HepG2 (cell line): ENCODE results near the gene DOK1. TPM values are rescaled to one million over a fixed set of nuclear protein-coding genes. Genes with fewer than 3 reads are reported as not detected.

Experiments
- BCL6 ChIP-seq: IDR thresholded peaks from 2 replicates; pipeline ENCODE4 v1.6.1; 2016; ENCODE audit warnings: missing genetic modification reagents, missing compliant biosample characterization
- GATAD2A ChIP-seq: IDR thresholded peaks from 2 replicates; pipeline ENCODE4 v1.6.1; 2016
- JARID2 ChIP-seq: sonication (generic); formaldehyde crosslinking; IDR thresholded peaks from 2 replicates; pipeline ENCODE4 v1.8.1; 2023; ENCODE audit warnings: missing genetic modification reagents, inconsistent platforms; ENCODE audit not compliant: insufficient replicate concordance
- KAT8 ChIP-seq: IDR thresholded peaks from 2 replicates; pipeline ENCODE4 v1.6.1; 2016; ENCODE audit warnings: missing genetic modification reagents, missing compliant biosample characterization
- MED1 ChIP-seq: sonication (generic); formaldehyde crosslinking; IDR thresholded peaks from 2 replicates; pipeline ENCODE4 v1.4.0; 2020; ENCODE audit warnings: missing genetic modification reagents
- ZBTB21 ChIP-seq: sonication (generic); formaldehyde crosslinking; IDR thresholded peaks from 2 replicates; pipeline ENCODE4 v1.4.0; 2020; ENCODE audit warnings: missing genetic modification reagents
- ZNF225 ChIP-seq: sonication (generic); formaldehyde crosslinking; IDR thresholded peaks from 2 replicates; pipeline ENCODE4 v1.4.0; 2020; ENCODE audit warnings: mild to moderate bottlenecking, missing genetic modification reagents
- ZNF772 ChIP-seq: sonication (generic); formaldehyde crosslinking; IDR thresholded peaks from 2 replicates; pipeline ENCODE4 v1.5.0; 2020; ENCODE audit warnings: mild to moderate bottlenecking, missing genetic modification reagents
- polyA plus RNA-seq, 8 experiments: library from polyadenylated mRNA; depleted of rRNA in 3 of 8; stranded (reverse) in 7 of 8; unstranded in 1 of 8; fragments of >200 nt; fragmentation: Illumina TruSeq in 4 of 8; extraction: Trizol in 4 of 8; gene quantifications; 2 replicates each; pipeline versions ENCODE4 v1.2.1 to v1.2.3, GENCODE V29; 2011 to 2016; ENCODE audit warnings: low read depth in 4 of 8, missing spikeins in 1 of 8, mixed read lengths in 1 of 8; ENCODE audit not compliant: insufficient read depth in 1 of 8
- total RNA-seq, 5 experiments: library from RNA; depleted of rRNA; stranded (reverse); fragments of >200 nt; fragmentation: Illumina TruSeq; extraction: Trizol; gene quantifications; 2 replicates each; pipeline ENCODE4 v1.2.3, GENCODE V29; 2016; ENCODE audit warnings: low read depth in 1 of 5
- TF ChIP-seq, protein P1 (sequence below): sonication (generic); formaldehyde crosslinking; IDR thresholded peaks from 2 replicates; pipeline ENCODE4 v1.4.0; 2020; ENCODE audit warnings: missing genetic modification reagents
- TF ChIP-seq, protein P2 (sequence below): sonication (generic); formaldehyde crosslinking; IDR thresholded peaks from 2 replicates; pipeline ENCODE4 v1.9.0; 2021; ENCODE audit warnings: missing genetic modification reagents, borderline replicate concordance
- TF ChIP-seq, protein P3 (sequence below): sonication (generic); formaldehyde crosslinking; conservative IDR thresholded peaks from 2 replicates; pipeline ENCODE4 v1.4.0; 2020; ENCODE audit warnings: missing genetic modification reagents
- TF ChIP-seq, protein P4 (sequence below): fragments of 450-650 bp; IDR thresholded peaks from 2 replicates; pipeline ENCODE4 v1.6.1; 2017; ENCODE audit warnings: mild to moderate bottlenecking
- TF ChIP-seq, protein P5 (sequence below): sonication (generic); formaldehyde crosslinking; IDR thresholded peaks from 2 replicates; pipeline ENCODE4 v1.5.1; 2020; ENCODE audit warnings: missing genetic modification reagents, mild to moderate bottlenecking, borderline replicate concordance

Gene DOK1
- total and polyA plus RNA-seq, 2 of the 13 experiments (the other 11 are each of a cell fraction or from before 2014, with no cell fraction given), result 0.53 to 0.74 TPM

DNA sequence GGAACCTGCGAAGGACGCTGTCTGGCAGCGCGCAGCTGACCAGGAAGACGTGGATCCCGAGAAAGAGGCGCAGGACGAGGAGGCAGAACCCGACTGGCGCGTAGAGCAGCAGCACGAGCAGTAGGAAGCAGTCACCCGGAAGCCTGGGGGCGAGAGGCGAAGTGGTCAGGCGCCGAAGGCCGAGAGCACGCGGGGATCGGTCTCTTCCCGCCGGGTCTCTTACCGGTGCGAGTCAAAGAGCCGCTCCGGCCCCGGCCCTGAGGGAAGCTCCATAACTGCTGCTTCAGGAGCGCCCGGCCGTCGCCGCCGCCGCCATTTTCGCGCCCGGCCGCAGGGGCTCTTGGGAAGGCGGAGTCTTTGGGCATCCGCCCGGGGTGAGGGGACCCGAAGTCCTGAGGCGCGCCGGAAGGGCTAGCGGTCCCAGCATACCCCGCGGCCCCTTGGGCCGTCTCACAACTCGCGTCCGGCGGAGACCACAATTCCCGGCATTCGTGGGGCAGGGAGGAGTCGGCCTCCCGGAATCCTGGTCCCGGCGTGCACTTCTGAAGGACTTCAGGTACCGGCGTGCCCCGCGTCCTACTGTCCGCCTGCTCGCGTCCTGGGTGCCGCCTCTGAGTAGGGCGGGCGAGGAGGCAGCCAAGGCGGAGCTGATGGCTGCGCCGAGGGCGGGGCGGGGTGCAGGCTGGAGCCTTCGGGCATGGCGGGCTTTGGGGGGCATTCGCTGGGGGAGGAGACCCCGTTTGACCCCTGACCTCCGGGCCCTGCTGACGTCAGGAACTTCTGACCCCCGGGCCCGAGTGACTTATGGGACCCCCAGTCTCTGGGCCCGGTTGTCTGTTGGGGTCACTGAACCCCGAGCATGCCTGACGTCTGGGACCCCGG, 24.9 kb upstream of the DOK1 start, which contains the start of the genes AUP1 and HTRA2 (continued):
- TF ChIP-seq, protein P1, sequence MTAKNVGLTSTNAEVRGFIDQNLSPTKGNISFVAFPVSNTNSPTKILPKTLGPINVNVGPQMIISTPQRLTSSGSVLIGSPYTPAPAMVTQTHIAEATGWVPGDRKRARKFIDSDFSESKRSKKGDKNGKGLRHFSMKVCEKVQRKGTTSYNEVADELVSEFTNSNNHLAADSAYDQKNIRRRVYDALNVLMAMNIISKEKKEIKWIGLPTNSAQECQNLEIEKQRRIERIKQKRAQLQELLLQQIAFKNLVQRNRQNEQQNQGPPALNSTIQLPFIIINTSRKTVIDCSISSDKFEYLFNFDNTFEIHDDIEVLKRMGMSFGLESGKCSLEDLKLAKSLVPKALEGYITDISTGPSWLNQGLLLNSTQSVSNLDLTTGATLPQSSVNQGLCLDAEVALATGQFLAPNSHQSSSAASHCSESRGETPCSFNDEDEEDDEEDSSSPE, result peak; percentile 74
- TF ChIP-seq BCL6, result 0 out of 2 replicates have a peak, but pooled peaks have one; percentile 27
- TF ChIP-seq, protein P2, sequence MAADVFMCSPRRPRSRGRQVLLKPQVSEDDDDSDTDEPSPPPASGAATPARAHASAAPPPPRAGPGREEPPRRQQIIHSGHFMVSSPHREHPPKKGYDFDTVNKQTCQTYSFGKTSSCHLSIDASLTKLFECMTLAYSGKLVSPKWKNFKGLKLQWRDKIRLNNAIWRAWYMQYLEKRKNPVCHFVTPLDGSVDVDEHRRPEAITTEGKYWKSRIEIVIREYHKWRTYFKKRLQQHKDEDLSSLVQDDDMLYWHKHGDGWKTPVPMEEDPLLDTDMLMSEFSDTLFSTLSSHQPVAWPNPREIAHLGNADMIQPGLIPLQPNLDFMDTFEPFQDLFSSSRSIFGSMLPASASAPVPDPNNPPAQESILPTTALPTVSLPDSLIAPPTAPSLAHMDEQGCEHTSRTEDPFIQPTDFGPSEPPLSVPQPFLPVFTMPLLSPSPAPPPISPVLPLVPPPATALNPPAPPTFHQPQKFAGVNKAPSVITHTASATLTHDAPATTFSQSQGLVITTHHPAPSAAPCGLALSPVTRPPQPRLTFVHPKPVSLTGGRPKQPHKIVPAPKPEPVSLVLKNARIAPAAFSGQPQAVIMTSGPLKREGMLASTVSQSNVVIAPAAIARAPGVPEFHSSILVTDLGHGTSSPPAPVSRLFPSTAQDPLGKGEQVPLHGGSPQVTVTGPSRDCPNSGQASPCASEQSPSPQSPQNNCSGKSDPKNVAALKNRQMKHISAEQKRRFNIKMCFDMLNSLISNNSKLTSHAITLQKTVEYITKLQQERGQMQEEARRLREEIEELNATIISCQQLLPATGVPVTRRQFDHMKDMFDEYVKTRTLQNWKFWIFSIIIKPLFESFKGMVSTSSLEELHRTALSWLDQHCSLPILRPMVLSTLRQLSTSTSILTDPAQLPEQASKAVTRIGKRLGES (CRISPR knock-in tag), result 0 out of 2 replicates have a peak, but pooled peaks have one; percentile 34
- TF ChIP-seq, protein P3, sequence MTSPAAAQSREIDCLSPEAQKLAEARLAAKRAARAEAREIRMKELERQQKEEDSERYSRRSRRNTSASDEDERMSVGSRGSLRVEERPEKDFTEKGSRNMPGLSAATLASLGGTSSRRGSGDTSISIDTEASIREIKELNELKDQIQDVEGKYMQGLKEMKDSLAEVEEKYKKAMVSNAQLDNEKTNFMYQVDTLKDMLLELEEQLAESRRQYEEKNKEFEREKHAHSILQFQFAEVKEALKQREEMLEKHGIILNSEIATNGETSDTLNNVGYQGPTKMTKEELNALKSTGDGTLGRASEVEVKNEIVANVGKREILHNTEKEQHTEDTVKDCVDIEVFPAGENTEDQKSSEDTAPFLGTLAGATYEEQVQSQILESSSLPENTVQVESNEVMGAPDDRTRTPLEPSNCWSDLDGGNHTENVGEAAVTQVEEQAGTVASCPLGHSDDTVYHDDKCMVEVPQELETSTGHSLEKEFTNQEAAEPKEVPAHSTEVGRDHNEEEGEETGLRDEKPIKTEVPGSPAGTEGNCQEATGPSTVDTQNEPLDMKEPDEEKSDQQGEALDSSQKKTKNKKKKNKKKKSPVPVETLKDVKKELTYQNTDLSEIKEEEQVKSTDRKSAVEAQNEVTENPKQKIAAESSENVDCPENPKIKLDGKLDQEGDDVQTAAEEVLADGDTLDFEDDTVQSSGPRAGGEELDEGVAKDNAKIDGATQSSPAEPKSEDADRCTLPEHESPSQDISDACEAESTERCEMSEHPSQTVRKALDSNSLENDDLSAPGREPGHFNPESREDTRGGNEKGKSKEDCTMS (CRISPR knock-in tag), result no peak
- peak; percentile 83 for TF ChIP-seq MED1 (CRISPR knock-in tag)
- TF ChIP-seq, protein P4, sequence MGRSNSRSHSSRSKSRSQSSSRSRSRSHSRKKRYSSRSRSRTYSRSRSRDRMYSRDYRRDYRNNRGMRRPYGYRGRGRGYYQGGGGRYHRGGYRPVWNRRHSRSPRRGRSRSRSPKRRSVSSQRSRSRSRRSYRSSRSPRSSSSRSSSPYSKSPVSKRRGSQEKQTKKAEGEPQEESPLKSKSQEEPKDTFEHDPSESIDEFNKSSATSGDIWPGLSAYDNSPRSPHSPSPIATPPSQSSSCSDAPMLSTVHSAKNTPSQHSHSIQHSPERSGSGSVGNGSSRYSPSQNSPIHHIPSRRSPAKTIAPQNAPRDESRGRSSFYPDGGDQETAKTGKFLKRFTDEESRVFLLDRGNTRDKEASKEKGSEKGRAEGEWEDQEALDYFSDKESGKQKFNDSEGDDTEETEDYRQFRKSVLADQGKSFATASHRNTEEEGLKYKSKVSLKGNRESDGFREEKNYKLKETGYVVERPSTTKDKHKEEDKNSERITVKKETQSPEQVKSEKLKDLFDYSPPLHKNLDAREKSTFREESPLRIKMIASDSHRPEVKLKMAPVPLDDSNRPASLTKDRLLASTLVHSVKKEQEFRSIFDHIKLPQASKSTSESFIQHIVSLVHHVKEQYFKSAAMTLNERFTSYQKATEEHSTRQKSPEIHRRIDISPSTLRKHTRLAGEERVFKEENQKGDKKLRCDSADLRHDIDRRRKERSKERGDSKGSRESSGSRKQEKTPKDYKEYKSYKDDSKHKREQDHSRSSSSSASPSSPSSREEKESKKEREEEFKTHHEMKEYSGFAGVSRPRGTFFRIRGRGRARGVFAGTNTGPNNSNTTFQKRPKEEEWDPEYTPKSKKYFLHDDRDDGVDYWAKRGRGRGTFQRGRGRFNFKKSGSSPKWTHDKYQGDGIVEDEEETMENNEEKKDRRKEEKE, result no peak
- TF ChIP-seq GATAD2A (CRISPR knock-in tag), result peak; percentile 62
- peak; percentile 16 for TF ChIP-seq JARID2 (CRISPR knock-in tag)
- TF ChIP-seq ZBTB21 (CRISPR knock-in tag), result no peak; the same call in 1 of the 2 replicates
- peak; percentile 90 for TF ChIP-seq ZNF772 (CRISPR knock-in tag)
- peak; percentile 98 for TF ChIP-seq KAT8 (CRISPR knock-in tag)
- no peak for TF ChIP-seq ZNF225 (CRISPR knock-in tag)
- TF ChIP-seq, protein P5, sequence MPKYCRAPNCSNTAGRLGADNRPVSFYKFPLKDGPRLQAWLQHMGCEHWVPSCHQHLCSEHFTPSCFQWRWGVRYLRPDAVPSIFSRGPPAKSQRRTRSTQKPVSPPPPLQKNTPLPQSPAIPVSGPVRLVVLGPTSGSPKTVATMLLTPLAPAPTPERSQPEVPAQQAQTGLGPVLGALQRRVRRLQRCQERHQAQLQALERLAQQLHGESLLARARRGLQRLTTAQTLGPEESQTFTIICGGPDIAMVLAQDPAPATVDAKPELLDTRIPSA (CRISPR knock-in tag), result no peak; the same call in 1 of the 2 replicates
